ENCODE results near the gene SEPTIN5. TPM values are rescaled to one million over a fixed set of nuclear protein-coding genes. Genes with fewer than 3 reads are reported as not detected.
A peak's percentile ranks its signal among the peaks of the same experiment; 100 is the strongest.

SEPTIN5 gene
- total and polyA plus RNA-seq, 2 donors from 2014 or later, result 10.4 to 13.0 TPM

DNA sequence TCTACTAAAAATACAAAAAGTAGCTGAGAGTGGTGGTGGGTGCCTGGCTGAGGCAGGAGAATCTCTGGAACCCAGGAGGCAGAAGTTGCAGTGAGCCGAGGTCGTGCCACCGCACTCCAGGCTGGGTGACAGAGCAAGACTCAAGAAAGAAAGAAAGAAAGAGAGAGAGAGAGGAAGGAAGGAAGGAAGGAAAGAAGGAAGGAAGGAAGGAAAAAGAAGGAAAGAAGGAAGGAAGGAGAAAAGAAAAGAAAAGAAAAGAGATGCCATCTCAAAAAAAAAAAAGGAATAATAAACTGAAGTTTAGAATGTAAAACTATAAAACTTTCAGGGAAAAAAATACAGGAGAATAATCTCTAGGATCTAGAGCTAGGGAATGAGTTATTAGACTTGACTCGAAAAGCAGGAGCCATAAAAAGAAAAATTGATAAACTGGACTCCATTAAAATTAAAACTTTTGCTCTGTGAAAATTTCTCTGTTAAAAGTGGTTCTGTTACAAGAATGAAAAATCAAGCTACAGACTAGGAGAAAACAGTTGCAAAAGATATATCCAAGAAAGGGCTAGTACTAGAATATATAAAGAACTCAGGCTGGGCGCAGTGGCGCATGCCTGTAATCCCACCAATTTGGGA is 13.4 kb upstream of the SEPTIN5 start:
- intact Hi-C loops (cut with DNase I), result no loop called here
- DNase-seq, result no peak

GRCh38 chr22:19701420-19702145 is 12.7 kb upstream of the SEPTIN5 start:
- no peaks in the 10 kb centered on the region for H3K4me1 ChIP-seq (ENCODE audit: control insufficient read depth in 2 of 3, insufficient read depth in 2 of 3, low read depth in 1 of 3, low read length in 3 of 3)
- no peaks in the 10 kb centered on the region for H3K36me3 ChIP-seq (ENCODE audit: control insufficient read depth in 2 of 3, insufficient read depth in 3 of 3, low read length in 3 of 3)
- intact Hi-C loops (cut with DNase I), result no loop called here
- no peak for FAIRE-seq
- H3K27ac ChIP-seq (ENCODE audit: low read depth in 2 of 2, low read length in 2 of 2), result no peak overlapping the region
- H3K9me3 ChIP-seq (ENCODE audit: control insufficient read depth in 2 of 3, insufficient read depth in 1 of 3, low read length in 3 of 3), result no peaks in the 10 kb centered on the region
- no peak for DNase-seq
- no peaks in the 10 kb centered on the region for H3K27me3 ChIP-seq (ENCODE audit: control insufficient read depth, insufficient read depth, low read length)
- TF ChIP-seq CTCF (IDR thresholded peaks at IDR 0.05; ENCODE audit: borderline replicate concordance, extremely low read depth, insufficient read depth), result no peak
- H3K4me3 ChIP-seq (ENCODE audit: low read length in 3 of 3), result no peak overlapping the region
- H3K9ac ChIP-seq (ENCODE audit: low read length in 3 of 3), result no peak overlapping the region

More for the DNA sequence above, 13.4 kb upstream of the SEPTIN5 start:
- FAIRE-seq, result no peak
- Histone ChIP-seq H3K9ac (ENCODE audit: low read length in 3 of 3) (no peak overlapping the region), H3K27ac (ENCODE audit: low read depth in 2 of 2, low read length in 2 of 2) (no peak overlapping the region), H3K4me1 (ENCODE audit: control insufficient read depth in 2 of 3, insufficient read depth in 2 of 3, low read depth in 1 of 3, low read length in 3 of 3) (no peaks in the 10 kb centered on the region), H3K27me3 (ENCODE audit: control insufficient read depth, insufficient read depth, low read length) (no peaks in the 10 kb centered on the region), H3K4me3 (ENCODE audit: low read length in 3 of 3) (no peak overlapping the region), H3K9me3 (ENCODE audit: control insufficient read depth in 2 of 3, insufficient read depth in 1 of 3, low read length in 3 of 3) (no peaks in the 10 kb centered on the region), H3K36me3 (ENCODE audit: control insufficient read depth in 2 of 3, insufficient read depth in 3 of 3, low read length in 3 of 3) (no peaks in the 10 kb centered on the region)
- no peak for TF ChIP-seq CTCF (IDR thresholded peaks at IDR 0.05; ENCODE audit: borderline replicate concordance, extremely low read depth, insufficient read depth)

- H3K9me3 ChIP-seq (ENCODE audit: control insufficient read depth in 2 of 3, insufficient read depth in 1 of 3, low read length in 3 of 3), result no peaks in the 10 kb centered on the region
- intact Hi-C loops (cut with DNase I), result no loop called here
- DNase-seq (peak in 1 of 5 donors; percentile 42), FAIRE-seq (no peak)
- TF ChIP-seq CTCF (IDR thresholded peaks at IDR 0.05; ENCODE audit: borderline replicate concordance, extremely low read depth, insufficient read depth), result no peak
- no peaks in the 10 kb centered on the region for H3K36me3 ChIP-seq (ENCODE audit: control insufficient read depth in 2 of 3, insufficient read depth in 3 of 3, low read length in 3 of 3)
- H3K4me3 ChIP-seq (ENCODE audit: low read length in 3 of 3), result no peak overlapping the region
- no peak overlapping the region for H3K9ac ChIP-seq (ENCODE audit: low read length in 3 of 3)
- H3K27me3 ChIP-seq (ENCODE audit: control insufficient read depth, insufficient read depth, low read length), result no peaks in the 10 kb centered on the region
- no peaks in the 10 kb centered on the region for H3K4me1 ChIP-seq (ENCODE audit: control insufficient read depth in 2 of 3, insufficient read depth in 2 of 3, low read depth in 1 of 3, low read length in 3 of 3)
- H3K27ac ChIP-seq (ENCODE audit: low read depth in 2 of 2, low read length in 2 of 2), result no peak overlapping the region
Observed at GRCh38 chr22:19703869-19704268, 10.4 kb upstream of the SEPTIN5 start.
